ENCODE results near the gene KCTD2. TPM values are rescaled to one million over a fixed set of nuclear protein-coding genes. Genes with fewer than 3 reads are reported as not detected.

The KCTD2 gene

Small RNA genes lying within 50 kb of the gene (small RNA-seq; reads per million reads assigned to genes)
- gene AC111186.1 (ENCODE audit: insufficient read depth) (not detected), gene RF00019 (ENCODE audit: insufficient read depth) (not detected), gene RN7SL573P (ENCODE audit: insufficient read depth) (not detected), gene RNU6-362P (ENCODE audit: insufficient read depth) (not detected)
